ENCODE results near the gene HOXA13.
A peak's percentile ranks its signal among the peaks of the same experiment; 100 is the strongest.

HOXA13 gene

DNA sequence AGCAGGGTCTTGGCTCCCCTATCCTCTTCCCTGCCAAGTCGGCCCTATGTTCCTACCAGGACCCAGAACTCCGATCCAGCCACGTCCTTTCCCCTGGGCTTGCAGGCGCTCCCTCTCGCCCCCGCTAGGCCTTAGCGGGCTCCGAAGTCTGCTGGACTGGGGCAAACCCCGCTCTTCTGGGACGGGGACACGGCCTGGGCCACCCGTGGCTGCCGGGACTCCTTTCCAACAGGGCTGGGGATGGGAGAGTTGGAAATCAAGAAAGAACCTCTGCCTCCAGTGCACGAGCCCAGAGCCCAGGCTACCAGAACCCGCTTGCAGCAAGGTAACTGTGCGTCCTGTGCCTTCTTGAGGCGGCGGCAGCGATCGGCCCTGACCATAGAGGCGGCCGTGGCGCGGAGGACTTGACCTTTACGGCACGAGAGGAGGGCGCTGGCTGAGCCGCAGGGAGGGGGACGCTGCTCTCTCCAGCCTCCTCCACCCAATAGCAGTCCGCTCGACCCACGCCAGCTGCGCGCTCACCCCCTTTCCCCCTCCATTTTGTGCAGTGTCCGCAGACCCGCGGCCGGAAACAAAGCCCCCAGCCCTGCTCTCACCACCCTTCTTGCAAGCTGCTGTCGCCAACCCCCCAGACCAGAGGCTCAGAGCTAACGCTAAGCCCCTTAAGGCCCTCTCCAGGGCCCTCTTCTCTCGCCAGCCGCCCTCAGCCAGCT is 7.9 kb downstream of the HOXA13 start:
- DNase-seq: peak; percentile 24

DNA sequence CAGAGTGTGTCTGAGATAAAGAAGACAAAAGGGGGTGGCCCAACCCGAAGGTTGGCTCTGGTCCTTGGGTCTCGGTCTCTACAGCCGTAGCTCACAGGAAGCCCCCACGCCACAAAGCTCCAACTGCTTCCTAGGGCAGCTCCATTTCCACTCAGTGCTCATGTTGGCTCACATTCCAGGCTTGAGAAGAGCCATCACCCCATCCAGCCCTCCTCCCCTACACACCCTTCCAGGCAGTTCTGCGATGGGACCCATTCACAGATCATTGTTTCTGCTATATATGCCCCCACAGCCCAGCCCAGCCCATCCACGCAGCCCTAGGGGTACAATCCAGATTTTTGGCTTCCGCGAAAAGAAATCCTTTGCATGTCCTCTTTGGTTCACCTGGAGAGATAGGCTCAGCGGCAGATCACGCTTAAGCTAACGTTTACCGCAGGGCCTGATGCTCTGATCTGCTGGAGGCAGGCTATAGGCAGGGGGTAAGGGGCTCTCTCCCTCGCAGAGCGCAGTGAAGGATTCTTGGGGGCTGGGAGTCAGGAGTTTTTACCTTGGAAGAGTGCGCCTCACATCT is 8.6 kb downstream of the HOXA13 start:
- DNase-seq: peak; percentile 21

DNA sequence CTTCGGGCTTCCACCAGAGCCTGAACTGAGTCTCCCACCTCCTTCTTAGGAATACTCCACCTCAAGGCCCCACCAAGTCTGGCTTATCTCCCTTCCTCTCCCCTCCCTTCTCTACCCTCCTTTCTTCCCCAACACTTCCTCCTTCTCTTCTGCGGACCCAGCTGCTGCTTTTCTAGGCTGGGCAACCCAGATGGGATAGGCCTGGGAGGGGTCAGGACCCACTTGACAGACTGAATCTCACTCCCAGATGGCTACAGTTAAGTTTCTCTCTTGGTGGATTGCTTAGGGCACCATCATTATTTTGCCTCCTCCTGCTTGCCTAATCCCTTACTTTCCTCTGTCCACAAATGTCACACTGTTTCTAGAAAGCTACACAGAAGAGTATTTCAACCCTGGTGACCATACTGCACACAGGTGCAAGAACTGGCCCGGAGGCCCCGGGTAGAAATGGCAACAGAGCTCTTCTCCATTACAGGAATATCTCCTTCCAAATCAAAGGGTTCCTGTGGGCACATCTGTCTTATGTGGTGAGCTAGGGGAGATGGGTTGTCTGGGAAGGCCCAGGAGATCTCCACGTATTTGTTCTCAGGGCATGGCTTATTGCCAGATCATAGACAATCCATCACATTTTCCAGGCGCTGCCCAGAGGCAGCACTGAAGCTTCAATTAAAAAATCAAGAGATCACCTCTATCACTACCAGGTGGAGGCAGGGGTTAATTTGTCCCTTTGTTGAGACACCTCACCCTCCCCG is 9.7 kb downstream of the HOXA13 start:
- DNase-seq: peak; percentile 13

DNA sequence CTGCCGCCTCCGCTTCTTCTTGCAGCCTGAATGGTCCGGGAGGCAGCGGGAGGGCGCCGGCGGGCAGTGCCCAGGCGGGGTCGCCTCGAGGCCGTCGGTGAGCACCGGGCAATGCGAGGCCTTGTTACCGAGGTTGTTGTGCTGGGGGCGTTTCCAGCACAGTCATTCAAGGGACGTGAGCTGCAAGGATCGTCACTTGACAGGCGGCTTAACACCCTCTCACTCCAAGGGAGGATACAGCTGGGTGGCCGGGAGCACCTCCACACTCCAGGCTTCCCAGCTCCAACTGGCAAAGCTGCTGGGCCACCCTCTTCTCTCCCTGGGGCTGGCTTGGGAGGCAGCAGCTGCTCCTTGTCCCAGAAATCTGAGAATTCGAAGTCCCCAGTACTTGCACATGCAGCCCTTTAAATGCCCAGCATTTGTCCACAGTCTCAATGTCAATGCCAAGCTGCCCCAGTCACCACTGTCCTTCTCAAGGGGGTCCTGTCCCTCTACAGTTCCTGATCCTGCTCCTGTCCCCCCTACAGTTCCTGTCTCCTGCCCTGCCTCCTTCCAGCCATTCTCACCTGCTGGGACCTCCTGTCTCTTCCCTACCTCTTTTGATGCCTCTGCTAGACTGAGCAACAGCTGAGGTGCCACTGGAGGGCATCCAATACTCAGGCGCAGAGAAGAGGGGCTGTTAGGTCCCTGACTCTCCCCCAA is 10.4 kb downstream of the HOXA13 start:
- DNase-seq: peak; percentile 22

DNA sequence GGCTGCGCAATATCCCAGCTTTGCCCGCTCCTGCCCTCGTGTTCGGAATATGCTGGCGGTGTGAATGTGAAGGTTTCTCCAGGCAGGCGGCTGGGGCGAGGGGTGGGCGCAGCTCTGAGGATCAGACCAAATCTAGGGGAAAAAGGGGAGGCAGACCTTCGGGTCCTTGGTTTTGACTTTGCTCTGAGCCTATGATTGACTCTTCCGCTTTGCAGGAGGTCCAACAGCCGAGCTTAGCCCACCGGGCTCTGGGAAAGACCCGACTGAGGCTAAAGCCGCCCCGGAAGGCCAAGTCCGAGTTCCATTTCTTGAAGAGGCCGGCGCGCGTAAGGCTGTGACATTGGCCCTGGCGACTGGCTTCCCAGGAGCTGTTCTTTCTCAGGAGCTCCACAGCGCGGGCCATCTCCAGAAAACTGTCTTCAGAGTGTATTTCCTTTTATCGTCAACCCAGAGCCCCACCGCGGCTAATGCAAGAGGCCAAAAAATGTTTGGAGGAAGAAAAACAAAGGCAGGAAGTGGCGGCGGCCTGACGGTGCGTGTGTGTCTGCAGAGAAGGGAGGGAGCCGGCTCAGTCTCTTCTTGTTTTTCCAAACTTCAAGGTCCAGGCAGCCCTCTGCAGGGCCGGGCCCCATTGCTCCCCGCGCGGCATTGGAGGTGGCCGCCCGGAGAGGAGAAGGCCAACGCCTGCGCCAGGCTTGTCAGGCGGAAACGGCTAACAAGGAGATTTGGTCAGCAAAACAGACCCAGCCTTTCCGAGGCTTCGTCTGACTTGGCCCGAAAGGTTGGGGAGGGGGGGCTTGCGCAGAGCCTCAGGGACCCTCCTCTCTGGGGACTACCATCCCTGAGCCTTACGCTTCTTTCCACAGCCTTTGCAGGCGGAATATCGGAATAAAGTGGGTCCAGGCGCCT is 11.3 kb downstream of the HOXA13 start:
- DNase-seq: peak; percentile 41

DNA sequence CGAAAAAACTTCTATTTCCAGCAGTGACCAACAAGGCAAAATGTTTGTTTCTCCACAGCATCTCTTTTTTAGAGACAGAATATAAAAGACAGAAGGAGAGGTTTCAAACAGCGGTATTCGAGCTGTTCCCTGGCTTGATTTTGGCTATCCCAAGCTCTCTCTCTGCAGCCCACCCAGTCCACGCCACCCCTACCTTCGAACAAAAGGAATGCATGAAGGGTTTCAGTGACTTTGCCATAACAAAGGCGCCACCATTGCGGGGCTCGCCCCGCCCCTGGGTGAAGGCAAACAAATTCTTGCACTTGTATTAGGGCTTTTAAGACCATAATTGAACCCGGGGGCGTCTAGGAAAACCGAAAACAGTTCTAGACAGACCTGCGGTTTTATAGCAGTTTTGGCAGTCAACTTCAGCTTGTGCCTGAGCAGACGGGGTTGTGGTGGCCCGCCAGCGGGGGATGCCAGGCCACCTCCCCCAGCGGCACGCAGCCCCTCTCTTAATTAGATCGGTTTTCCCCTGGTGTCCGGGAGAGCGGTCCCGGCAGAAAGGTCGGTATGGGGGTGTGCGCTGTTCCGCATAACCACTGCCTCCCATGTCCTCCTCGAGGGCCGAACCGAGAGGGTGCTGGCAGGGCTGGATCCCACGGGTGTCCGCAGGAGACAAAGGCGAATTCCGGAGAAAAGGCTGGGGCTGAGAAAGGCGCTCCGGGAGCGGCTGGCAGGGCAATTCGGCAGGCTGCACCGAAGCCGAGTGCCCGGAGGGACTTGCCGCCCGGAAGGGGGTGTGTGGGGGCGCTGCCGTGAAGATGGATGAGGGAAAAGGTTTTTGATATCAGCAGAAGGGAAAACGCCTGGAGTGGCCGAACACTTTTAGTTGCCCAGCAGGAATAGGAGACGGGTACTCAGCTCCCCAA is 12.2 kb downstream of the HOXA13 start:
- DNase-seq: peak; percentile 27

DNA sequence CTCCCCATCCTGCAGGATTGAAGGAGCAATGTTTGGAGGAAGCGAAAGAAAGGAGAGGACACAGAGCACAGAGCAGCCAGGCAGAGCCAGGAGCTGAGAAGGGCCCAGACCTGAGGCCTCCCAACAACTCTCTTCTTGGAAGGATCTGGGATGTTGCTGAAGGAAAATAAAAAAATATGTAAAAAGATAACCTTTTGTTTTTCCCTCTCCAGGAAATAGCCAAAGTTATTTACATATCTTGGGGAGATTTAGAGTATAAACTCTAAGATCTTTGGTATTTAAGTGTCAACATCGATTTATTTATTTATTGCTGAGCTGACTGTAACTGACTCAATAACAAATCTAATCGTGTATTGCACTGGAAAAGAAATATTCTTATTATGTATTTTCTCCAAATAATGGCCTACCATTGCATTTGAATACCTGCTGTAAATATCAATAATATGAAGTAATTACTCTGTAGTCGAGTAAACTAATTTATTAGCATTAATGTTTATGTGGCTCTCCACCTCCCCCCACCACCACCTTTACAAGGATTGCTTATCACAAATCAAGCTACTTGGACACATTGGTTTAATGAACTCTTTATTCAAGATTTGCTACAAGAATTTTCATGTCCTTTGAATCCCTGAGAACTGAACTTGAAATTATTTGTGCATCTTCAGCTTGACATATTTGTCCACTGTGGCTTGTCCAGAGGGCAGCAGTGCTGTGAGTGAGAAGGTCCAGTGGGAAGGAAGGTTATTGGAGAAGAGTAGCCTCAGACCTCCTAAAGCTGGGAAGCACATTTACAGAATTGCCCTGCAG is 13.0 kb downstream of the HOXA13 start:
- peak; percentile 13 for DNase-seq

DNA sequence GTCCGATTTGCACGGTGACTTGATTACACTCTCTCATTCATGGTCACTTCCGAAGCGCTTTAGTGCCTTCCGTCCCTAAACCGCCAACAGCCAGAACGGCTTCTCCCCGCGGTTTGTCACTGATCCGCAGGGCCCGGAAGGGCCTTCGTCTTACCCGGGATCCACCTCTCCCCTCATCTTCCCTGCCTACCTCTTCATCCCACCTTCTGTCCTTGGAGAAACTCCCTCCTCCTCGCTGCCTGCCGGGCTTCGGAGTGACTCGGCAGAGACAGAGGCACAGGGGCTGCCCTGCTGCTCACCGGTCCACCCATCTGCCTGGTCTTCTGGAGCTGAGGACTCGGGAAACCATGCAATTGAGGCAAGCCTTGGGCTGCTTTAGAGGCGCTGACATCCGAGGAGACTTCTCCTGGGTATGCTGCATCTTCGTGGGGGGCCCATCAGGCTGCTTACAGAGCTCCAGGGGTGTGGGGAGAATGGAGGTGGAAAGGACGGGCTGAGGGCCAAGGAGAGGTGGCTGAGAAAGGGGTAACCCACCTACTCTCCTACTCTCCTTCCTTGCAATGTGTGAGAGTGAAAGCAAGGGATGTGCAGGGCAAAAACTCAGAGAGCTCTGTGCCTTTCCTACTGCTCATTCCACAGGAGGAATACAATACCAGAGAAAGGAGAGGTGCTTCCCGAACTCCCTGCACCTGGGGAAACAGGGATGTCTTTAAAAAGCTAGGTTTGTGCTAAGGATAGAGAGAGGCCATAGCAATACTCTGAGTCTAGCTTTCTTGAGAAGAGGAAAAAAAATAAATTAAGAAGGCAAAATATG is 13.8 kb downstream of the HOXA13 start:
- no peak for DNase-seq

DNA sequence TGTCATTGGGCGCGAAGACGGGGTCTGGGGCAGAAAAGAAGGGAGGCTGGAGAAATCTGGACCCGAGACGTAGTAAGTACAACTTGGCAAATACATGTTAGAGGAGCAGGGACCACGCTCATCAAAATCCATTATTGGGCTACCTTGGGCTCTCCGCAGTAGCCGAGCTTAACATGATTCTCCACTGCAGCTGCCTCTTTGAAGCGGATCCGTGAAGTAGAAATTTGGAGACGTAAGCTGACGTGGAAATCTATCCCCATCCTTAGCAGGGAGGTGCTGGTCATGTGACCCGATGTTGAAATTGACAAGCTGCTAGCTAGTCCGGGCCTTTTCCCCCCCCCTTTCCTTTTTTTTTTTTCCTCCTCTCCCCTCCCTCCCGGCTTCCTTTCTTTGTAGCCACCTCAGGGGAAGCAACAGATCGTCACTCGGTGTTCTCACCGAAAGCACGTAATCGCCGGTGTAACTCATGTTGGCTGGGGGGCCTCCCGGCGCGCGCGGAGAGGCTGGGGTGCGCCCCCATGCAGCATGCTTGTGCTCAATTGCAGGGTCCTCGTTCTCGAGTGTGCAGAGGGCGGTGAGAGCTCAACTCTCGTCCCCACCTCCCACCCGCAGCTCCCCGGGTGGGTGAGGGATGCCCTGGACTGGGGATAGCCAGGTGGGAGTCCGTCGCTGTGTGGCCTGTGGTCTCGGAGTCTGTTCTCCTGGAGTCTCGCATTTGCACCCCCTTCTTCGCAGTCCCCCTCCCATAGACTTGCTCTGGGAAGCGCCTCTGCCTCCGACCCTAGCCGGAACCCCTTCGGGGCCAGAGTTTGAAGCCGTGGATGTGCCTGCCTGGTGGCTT is 14.7 kb downstream of the HOXA13 start, which contains the start of gene HOXA11:
HOXA11 (minus strand) TSS at position 220 of the 841 bp plus-strand sequence; CDS start at position 132, 88 bp downstream.
- peak; percentile 30 for DNase-seq

DNA sequence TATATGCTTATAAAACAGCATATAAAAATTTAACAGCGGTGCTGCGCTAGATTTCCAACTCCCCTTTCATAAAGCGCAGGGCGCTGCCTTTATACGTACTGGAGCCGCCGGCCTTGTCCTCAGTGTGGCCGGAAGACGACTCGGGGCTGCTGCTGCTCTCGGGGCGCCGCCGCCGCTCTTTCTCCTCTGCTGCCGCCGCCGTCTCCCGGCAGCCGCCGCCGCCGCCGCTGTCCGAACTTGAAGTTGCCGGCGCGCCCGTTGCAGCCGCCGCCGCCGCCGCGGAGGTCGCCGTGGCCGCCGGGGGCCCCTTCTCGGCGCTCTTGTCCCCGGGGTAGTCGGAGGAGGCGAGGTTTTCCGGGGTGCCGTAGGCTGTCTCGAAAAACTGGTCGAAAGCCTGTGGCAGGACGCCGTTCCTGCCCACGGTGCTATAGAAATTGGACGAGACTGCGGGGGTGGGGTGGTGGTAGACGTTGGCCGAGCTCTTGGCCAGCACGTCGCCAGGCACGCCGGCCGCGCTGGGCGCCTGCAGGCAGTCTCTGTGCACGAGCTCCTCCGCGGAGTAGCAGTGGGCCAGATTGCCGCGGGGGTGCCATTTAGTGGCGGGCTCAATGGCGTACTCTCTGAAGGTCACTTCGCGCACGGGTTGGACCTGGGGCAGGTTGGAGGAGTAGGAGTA is 15.4 kb downstream of the HOXA13 start:
- DNase-seq: peak; percentile 43

DNA sequence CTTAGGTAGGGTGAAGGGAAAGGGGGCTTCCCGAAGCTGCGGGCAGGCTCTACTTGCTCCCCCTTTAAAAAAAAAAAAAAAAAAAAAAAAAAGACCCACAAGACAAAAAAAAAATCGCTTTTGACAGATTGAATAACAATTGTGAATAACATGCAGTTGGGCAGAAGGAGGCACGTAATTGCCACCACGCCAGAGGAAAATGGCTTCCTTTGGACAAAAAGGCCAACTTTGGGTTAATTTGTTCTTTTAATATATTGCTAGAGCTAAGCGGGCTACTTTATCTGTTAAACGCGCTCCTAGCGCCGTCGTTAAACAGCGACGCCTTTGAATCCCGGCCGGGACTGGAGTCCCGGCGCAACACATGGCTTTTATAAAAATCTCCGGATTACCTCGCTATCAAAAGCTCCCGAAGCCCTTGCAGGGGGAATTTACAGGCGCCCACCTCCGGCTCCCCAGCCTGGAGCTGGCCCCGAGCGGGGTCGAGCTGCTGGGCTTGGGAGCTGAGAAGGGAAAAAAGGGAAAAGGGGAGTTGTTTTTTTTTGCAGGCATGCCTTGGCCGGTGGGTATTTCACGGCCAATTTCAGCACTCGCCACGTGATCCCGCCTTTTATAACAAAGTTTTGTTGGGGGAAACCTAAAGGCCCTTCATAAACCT is 16.1 kb downstream of the HOXA13 start:
- DNase-seq: peak; percentile 25

DNA sequence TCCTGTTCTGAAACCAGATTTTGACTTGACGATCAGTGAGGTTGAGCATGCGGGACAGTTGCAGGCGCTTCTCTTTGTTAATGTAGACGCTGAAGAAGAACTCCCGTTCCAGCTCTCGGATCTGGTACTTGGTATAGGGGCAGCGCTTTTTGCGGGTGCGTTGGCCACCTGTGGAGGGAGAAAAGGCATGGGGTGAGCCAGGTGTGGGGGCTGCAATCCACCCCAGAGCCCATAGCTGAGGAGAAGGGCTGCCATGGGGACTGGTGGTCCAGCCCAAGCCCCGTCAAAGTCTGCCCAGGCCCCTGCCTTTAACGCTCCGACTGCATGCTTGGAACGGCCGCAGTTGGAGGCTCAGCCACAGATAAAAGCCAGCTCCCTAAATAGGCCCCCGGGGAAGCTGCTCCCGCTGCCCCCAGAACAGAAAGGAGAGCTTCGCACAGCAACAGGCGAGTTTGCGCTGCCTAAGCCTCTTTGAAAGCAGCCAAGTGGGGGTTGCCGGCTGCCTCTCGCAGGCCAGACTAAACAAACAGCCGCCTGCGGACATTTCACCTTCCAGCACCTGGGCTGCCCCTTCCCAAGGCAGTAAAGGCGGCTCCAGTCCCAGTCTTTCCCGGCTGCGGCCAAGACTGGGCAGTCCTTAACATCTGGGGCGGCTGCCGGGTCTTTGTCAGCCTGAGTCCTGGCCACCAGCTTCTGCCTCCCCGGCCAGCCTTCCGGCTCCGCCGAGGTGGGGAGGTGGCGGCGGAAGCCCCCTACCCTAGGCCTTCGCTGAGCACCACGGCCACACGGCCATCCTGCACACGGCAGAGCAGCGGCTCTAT is 16.8 kb downstream of the HOXA13 start:
- DNase-seq: peak; percentile 23

DNA sequence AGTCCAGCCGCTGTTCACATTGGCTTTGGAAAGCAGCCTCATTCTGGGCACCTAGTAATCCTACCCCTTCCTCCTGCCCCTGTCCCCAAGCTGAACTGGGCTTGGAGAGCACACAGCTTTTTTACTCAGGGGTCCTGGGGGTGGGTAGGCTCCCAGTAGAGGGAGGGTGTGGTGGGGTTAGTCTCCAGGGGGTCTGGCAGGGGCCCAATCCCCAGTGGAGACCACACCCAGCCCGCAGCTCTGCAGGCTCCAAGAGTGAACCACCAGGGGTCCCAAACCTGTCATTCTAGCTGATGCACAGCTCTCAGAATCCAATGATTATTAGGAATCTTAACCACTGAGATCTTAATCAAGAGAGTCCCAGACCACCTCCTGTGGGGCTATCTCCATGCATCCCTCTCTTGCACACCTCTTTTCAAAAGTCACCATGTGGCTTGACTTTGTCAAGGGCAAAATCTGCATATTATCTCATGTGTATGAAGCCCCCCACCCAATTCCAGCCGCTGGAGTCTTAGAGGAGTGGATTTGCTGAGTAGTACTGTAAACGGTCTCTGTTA is 17.5 kb downstream of the HOXA13 start:
- DNase-seq: no peak

DNA sequence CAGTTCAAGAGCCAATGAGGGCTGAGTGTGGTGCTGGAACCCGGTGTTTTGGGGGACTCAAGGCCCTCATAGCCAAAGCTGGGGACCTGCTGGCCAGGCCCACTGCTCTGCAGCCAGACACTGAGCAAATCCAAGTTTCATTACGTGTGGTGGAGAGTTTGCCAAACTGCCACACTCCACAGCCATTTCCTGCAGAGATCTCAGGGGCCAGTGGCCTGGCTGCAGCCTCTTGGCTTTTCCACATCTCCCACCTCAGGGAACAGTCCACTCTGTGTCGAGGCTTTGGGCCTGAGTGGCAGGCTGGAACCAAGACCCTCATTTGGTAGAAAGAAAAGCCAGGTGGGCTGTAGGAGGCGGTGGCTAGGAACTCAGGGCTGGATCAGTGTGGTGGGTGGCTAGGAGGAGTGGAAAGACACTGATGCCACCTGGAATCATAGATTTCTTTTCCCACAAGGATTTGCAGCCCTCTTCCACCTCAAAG is 18.1 kb downstream of the HOXA13 start:
- DNase-seq: peak; percentile 12
